ENCODE results near the gene ARPC5L.
"Not testable (repeated sequence)": the region's sequence is repeated elsewhere in the genome, so short reads cannot be mapped to it uniquely, and the experiment has no call there.

Gene ARPC5L

GRCh38 chr9:124887832-124888231 is 25.9 kb downstream of the ARPC5L start:
- no peak for DNase-seq (ENCODE audit: low read depth in 2 of 2, low spot score in 1 of 2)

- DNase-seq (ENCODE audit: low read depth in 2 of 2, low spot score in 1 of 2): no peak
Measured at GRCh38 chr9:124889006-124889405, 27.1 kb downstream of the ARPC5L start.

- DNase-seq (ENCODE audit: low read depth in 2 of 2, low spot score in 1 of 2): no peak
Measured at GRCh38 chr9:124890179-124890578, 28.2 kb downstream of the ARPC5L start.

- no peak for DNase-seq (ENCODE audit: low read depth in 2 of 2, low spot score in 1 of 2)
Measured at GRCh38 chr9:124894035-124894740, 32.3 kb downstream of the ARPC5L start.

GRCh38 chr9:124894741-124895170 is 32.8 kb downstream of the ARPC5L start:
- no peak for DNase-seq (ENCODE audit: low read depth in 2 of 2, low spot score in 1 of 2)

GRCh38 chr9:124897570-124898460 is 35.9 kb downstream of the ARPC5L start:
- no peak for DNase-seq (ENCODE audit: low read depth in 2 of 2, low spot score in 1 of 2)

GRCh38 chr9:124899845-124900244 is 37.9 kb downstream of the ARPC5L start:
- DNase-seq (ENCODE audit: low read depth in 2 of 2, low spot score in 1 of 2): no peak

GRCh38 chr9:124906966-124907365 is 45.0 kb downstream of the ARPC5L start:
- no peak for DNase-seq (ENCODE audit: low read depth in 2 of 2, low spot score in 1 of 2)

GRCh38 chr9:124908098-124908497 is 46.2 kb downstream of the ARPC5L start:
- DNase-seq (ENCODE audit: low read depth in 2 of 2, low spot score in 1 of 2): no peak

- no peak for DNase-seq (ENCODE audit: low read depth in 2 of 2, low spot score in 1 of 2)
Measured at GRCh38 chr9:124911766-124912165, 49.8 kb downstream of the ARPC5L start.

GRCh38 chr9:124913378-124913777 is 51.4 kb downstream of the ARPC5L start:
- DNase-seq (ENCODE audit: low read depth in 2 of 2, low spot score in 1 of 2): no peak

GRCh38 chr9:124914753-124915405 is 52.9 kb downstream of the ARPC5L start:
- no peak for DNase-seq (ENCODE audit: low read depth in 2 of 2, low spot score in 1 of 2)

- DNase-seq (ENCODE audit: low read depth in 2 of 2, low spot score in 1 of 2): not testable (repeated sequence)
Measured at GRCh38 chr9:124920394-124920793, 58.5 kb downstream of the ARPC5L start.
